Measurements from ENCODE around the gene PIGC. TPM values are rescaled to one million over a fixed set of nuclear protein-coding genes. Genes with fewer than 3 reads are reported as not detected.

The PIGC gene
- total RNA-seq, 1 experiment from 2014 or later, result 25.3 TPM

- DNase-seq (ENCODE audit: low read depth, low spot score), result peak; percentile 58
- in situ Hi-C loops (cut with HindIII; ENCODE audit: low pct_unique_long_range_greater_than_20kb, low sequenced_read_pairs), result no loop called here
Measured at GRCh38 chr1:172394141-172394751, 49.6 kb downstream of the PIGC start.

GRCh38 chr1:172393354-172393753 lies 50.5 kb downstream of the PIGC start:
- in situ Hi-C loops (cut with HindIII; ENCODE audit: low pct_unique_long_range_greater_than_20kb, low sequenced_read_pairs), result no loop called here

GRCh38 chr1:172391976-172392375 lies 51.9 kb downstream of the PIGC start:
- in situ Hi-C loops (cut with HindIII; ENCODE audit: low pct_unique_long_range_greater_than_20kb, low sequenced_read_pairs), result no loop called here
- DNase-seq (ENCODE audit: low read depth, low spot score), result no peak

More at GRCh38 chr1:172393354-172393753, 50.5 kb downstream of the PIGC start:
- peak; percentile 75 for DNase-seq (ENCODE audit: low read depth, low spot score)

Other genes starting within 250 kb of the PIGC start
- gene C1orf105, start 23.4 kb downstream of the PIGC start, total RNA-seq (2014; rRNA removed; shearing (Covaris generic)), result not detected in 2 replicates
- 15.0 and 15.9 TPM in 2 replicates for gene SUCO, start 89.1 kb upstream of the PIGC start, total RNA-seq (2014; rRNA removed; shearing (Covaris generic))
- not detected in 2 replicates for gene FASLG, start 215.0 kb upstream of the PIGC start, total RNA-seq (2014; rRNA removed; shearing (Covaris generic))

Measured in SK-MEL-5 (cell line).